Activated CD4-positive, alpha-beta memory T cell treated with anti-CD3 and anti-CD28 coated beads for 36 hours (primary cell): ENCODE data around the gene RNF44. TPM values are rescaled to one million over a fixed set of nuclear protein-coding genes. Genes with fewer than 3 reads are reported as not detected.

Source experiments
- CTCF ChIA-PET: fragments of 350-600 bp; sonication (Branson Sonifier 250); formaldehyde crosslinking; loops from one replicate; lab custom pipeline; 2021; ENCODE audit warnings: antibody characterized with exemption, inconsistent platforms; lab: Charles Lee
- POLR2A ChIA-PET: fragments of 350-600 bp; sonication (Branson Sonifier 250); formaldehyde crosslinking; loops from one replicate; lab custom pipeline; 2021; ENCODE audit warnings: antibody characterized with exemption; lab: Charles Lee
- DNase-seq: peaks from one replicate; pipeline ENCODE4 v3.0.0-alpha.2; 2020
- H3K27ac Mint-ChIP-seq: one replicate; pipeline ENCODE4 v1.8.0; 2021; ENCODE audit warnings: mixed read lengths
- H3K27me3 Mint-ChIP-seq: one replicate; pipeline ENCODE4 v1.8.0; 2021; ENCODE audit warnings: mixed read lengths
- H3K36me3 Mint-ChIP-seq: one replicate; pipeline ENCODE4 v1.8.0; 2021; ENCODE audit warnings: mixed read lengths
- H3K4me1 Mint-ChIP-seq: one replicate; pipeline ENCODE4 v1.8.0; 2021; ENCODE audit warnings: low read depth, mixed read lengths
- H3K4me3 Mint-ChIP-seq: one replicate; pipeline ENCODE4 v1.8.0; 2021; ENCODE audit warnings: mild to moderate bottlenecking, mixed read lengths
- H3K9me3 Mint-ChIP-seq: one replicate; pipeline ENCODE4 v1.8.0; 2021; ENCODE audit warnings: mixed read lengths
- intact Hi-C: fragments of 100-400 bp; cut with micrococcal nuclease; formaldehyde crosslinking; loops from one replicate; pipeline ENCODE4 v1.15.1; 2023
- total RNA-seq, 2 experiments: library from RNA; stranded (reverse); gene quantifications; one replicate each; pipeline ENCODE4 v1.2.3, GENCODE V29; 2021

Gene RNF44
- total RNA-seq, 2 experiments from 2014 or later, result 61.9 to 68.1 TPM

- H3K4me3 Mint-ChIP-seq, result peak overlapping the region; percentile 58
- intact Hi-C loops, result no loop called here
- no peak for DNase-seq
- no peaks in the 10 kb centered on the region for H3K36me3 Mint-ChIP-seq
- POLR2A ChIA-PET, result interaction anchor here (1.3 kb wide), 1 partner anchor 13 kb away, joined by 5 read pairs; the partner anchor contains the start of gene RNF44
- no peaks in the 10 kb centered on the region for H3K9me3 Mint-ChIP-seq
- CTCF ChIA-PET, result interaction anchor here (0.8 to 0.9 kb wide), 2 partner anchors 12 to 46 kb away, joined by 4 to 5 read pairs; no protein-coding TSS in a partner anchor
- H3K27me3 Mint-ChIP-seq, result no peaks in the 10 kb centered on the region
- peak overlapping the region; percentile 46 for H3K27ac Mint-ChIP-seq
- peaks cover 54% of the 10 kb centered on the region for H3K4me1 Mint-ChIP-seq
Measured at GRCh38 chr5:176550275-176550831, 13.2 kb upstream of the RNF44 start.

GRCh38 chr5:176549871-176550270 is 12.7 kb upstream of the RNF44 start:
- no peaks in the 10 kb centered on the region for H3K9me3 Mint-ChIP-seq
- POLR2A ChIA-PET, result no interaction called here
- DNase-seq, result no peak
- H3K27ac Mint-ChIP-seq, result no peak overlapping the region
- intact Hi-C loops, result no loop called here
- peak overlapping the region; percentile 58 for H3K4me3 Mint-ChIP-seq
- H3K4me1 Mint-ChIP-seq, result peaks cover 54% of the 10 kb centered on the region
- CTCF ChIA-PET, result interaction anchor here (0.9 kb wide), 1 partner anchor 47 kb away, joined by 5 read pairs; no protein-coding TSS in a partner anchor
- H3K36me3 Mint-ChIP-seq, result no peaks in the 10 kb centered on the region
- no peaks in the 10 kb centered on the region for H3K27me3 Mint-ChIP-seq

- no peaks in the 10 kb centered on the region for H3K27me3 Mint-ChIP-seq
- POLR2A ChIA-PET, result no interaction called here
- H3K4me1 Mint-ChIP-seq, result peaks cover 57% of the 10 kb centered on the region
- DNase-seq, result no peak
- H3K9me3 Mint-ChIP-seq, result no peaks in the 10 kb centered on the region
- CTCF ChIA-PET, result no interaction called here
- H3K27ac Mint-ChIP-seq, result peak within 1 kb of the TSS; percentile 79
- peak within 1 kb of the TSS; percentile 58 for H3K4me3 Mint-ChIP-seq
- no peaks in the 10 kb centered on the region for H3K36me3 Mint-ChIP-seq
- intact Hi-C loops, result no loop called here
Measured at GRCh38 chr5:176548967-176549444, 11.8 kb upstream of the RNF44 start, which contains the start of gene CDHR2. CDHR2 (plus strand) TSS chr5:176549342; CDS start chr5:176565353, 16,011 bp downstream.

GRCh38 chr5:176547802-176548201 is 10.6 kb upstream of the RNF44 start:
- ChIA-PET POLR2A (interaction anchor here (1.0 to 1.2 kb wide), 2 partner anchors 11 to 12 kb away, joined by 3 to 4 read pairs; partner anchors contain the start of gene RNF44), CTCF (interaction anchor here (1.0 to 1.6 kb wide), 2 partner anchors 100 to 131 kb away, joined by 3 to 7 read pairs; partner anchors contain the start of gene CLTB)
- peak; percentile 65 for DNase-seq
- Mint-ChIP-seq H3K9me3 (no peaks in the 10 kb centered on the region), H3K36me3 (no peaks in the 10 kb centered on the region), H3K27ac (peak overlapping the region; percentile 79), H3K4me3 (no peak overlapping the region), H3K27me3 (no peaks in the 10 kb centered on the region), H3K4me1 (peaks cover 46% of the 10 kb centered on the region)
- intact Hi-C loops, result no loop called here

DNA sequence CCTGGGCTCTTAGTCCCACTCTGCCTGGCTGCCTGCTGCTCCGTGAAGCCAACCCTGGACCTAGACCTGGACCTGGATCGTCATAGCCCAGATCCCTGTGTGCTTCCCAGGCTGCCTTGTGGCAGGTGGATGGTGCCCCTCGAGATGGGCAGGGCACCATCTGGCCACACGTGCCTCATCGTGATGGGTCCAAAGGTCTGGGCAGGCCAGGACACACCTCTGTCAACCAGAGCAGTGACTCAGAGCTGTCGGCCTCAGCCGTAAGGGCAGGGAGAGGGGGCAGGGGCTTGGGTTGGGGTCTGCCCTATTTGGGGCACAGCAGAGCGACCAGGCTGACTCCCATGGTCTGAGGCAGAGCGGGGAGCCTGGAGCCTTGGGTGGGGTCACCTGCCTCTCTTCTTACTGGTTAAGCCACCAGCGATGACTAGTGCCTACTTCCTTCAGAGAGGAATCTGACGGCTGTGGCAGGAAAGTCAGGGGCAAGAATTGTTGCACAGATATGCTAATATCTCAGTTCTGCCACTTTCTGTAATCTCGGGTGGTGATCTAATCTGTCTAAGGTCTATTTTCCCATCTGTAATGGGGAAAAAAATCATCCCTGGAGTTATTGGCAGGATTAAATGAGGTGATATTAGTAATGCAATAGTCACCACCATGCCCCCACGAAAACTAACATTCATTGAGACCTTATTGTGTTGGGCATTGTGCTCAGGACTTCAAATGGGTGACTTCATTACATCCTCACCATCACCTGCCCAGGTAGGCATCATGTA is 8.7 kb upstream of the RNF44 start:
- CTCF ChIA-PET, result no interaction called here
- Mint-ChIP-seq H3K4me1 (peaks cover 52% of the 10 kb centered on the region), H3K9me3 (no peaks in the 10 kb centered on the region), H3K27ac (no peak overlapping the region), H3K4me3 (no peak overlapping the region), H3K27me3 (no peaks in the 10 kb centered on the region), H3K36me3 (no peaks in the 10 kb centered on the region)
- DNase-seq, result no peak
- POLR2A ChIA-PET, result no interaction called here
- intact Hi-C loops, result no loop called here

DNA sequence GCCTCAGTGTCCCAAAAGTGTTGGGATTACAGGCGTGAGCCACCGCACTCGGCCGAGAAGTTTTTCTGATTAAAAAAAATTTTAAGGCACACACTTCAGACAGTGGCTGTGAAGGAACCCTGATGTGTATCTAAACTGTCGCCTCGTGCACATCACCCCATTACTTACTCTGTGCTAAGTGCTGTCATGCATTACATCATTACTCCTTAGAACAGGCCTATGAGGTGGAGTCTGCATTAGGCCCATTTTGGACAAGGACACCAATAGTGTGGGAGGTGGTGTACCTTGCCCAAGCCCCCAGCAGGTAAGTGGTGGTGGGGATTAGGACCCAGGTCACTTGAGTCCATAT is 8.2 kb upstream of the RNF44 start:
- H3K4me1 Mint-ChIP-seq, result peaks cover 54% of the 10 kb centered on the region
- H3K9me3 Mint-ChIP-seq, result no peaks in the 10 kb centered on the region
- peak overlapping the region; percentile 18 for H3K27ac Mint-ChIP-seq
- H3K4me3 Mint-ChIP-seq, result peak overlapping the region; percentile 8
- no peaks in the 10 kb centered on the region for H3K36me3 Mint-ChIP-seq
- CTCF ChIA-PET, result no interaction called here
- POLR2A ChIA-PET, result no interaction called here
- DNase-seq, result no peak
- H3K27me3 Mint-ChIP-seq, result no peaks in the 10 kb centered on the region
- intact Hi-C loops, result no loop called here

GRCh38 chr5:176543428-176544182 is 6.4 kb upstream of the RNF44 start:
- Mint-ChIP-seq H3K4me1 (peaks cover 61% of the 10 kb centered on the region), H3K27me3 (no peaks in the 10 kb centered on the region), H3K4me3 (peak overlapping the region; percentile 92), H3K9me3 (no peaks in the 10 kb centered on the region), H3K36me3 (no peaks in the 10 kb centered on the region), H3K27ac (peak overlapping the region; percentile 93)
- intact Hi-C loops, result no loop called here
- DNase-seq, result peak; percentile 84
- ChIA-PET POLR2A (interaction anchor here (0.6 to 2.3 kb wide), 6 partner anchors 9 to 454 kb away, joined by 3 to 20 read pairs (median 10); partner anchors contain the start of genes CLTB and FAF2), CTCF (interaction anchor here (0.9 to 2.5 kb wide), 8 partner anchors 9 to 127 kb away, joined by 3 to 34 read pairs (median 6); partner anchors contain the start of genes CLTB and FAF2)

GRCh38 chr5:176542596-176543427 is 5.6 kb upstream of the RNF44 start:
- CTCF ChIA-PET, result interaction anchor here (0.7 to 2.5 kb wide), 12 partner anchors 10 to 136 kb away, joined by 3 to 34 read pairs (median 4); partner anchors contain the start of genes CLTB and FAF2
- Mint-ChIP-seq H3K27me3 (no peaks in the 10 kb centered on the region), H3K9me3 (no peaks in the 10 kb centered on the region), H3K4me3 (peak overlapping the region; percentile 92), H3K36me3 (no peaks in the 10 kb centered on the region), H3K4me1 (peaks cover 61% of the 10 kb centered on the region), H3K27ac (peak overlapping the region; percentile 95)
- POLR2A ChIA-PET, result interaction anchor here (0.6 to 2.3 kb wide), 7 partner anchors 8 to 454 kb away, joined by 3 to 20 read pairs (median 6); partner anchors contain the start of genes CLTB and FAF2
- intact Hi-C loops, result no loop called here
- DNase-seq, result peak; percentile 42

DNA sequence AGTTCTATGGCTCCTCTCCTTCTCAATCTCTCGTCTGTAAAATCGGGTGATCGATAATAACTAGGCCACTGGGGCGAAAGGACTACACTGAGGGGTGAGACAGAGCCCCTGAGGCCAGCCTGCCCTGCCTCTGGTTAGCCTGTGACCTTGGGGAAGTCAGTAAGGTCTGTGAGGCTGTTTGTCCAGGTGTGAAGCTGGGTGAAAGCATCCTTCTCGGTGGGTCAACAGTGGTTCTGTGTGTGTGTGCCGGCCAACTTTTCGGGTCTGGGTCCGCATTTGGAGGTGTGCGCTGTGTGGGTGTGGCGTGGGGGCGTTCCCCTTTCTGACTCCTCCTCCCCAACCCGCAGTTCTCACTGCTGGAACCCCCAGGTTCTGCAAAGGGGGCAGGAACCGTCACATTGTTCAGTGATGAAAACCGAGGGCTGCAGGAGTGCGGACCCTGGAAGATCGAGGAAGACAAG is 5.0 kb upstream of the RNF44 start:
- Mint-ChIP-seq H3K9me3 (no peaks in the 10 kb centered on the region), H3K27me3 (no peaks in the 10 kb centered on the region), H3K4me3 (peak overlapping the region; percentile 83), H3K4me1 (peaks cover 56% of the 10 kb centered on the region), H3K27ac (peak overlapping the region; percentile 95), H3K36me3 (no peaks in the 10 kb centered on the region)
- CTCF ChIA-PET, result interaction anchor here (0.7 to 2.5 kb wide), 7 partner anchors 9 to 135 kb away, joined by 3 to 34 read pairs (median 7); partner anchors contain the start of genes CLTB and FAF2
- intact Hi-C loops, result no loop called here
- DNase-seq, result peak; percentile 79
- POLR2A ChIA-PET, result interaction anchor here (1.0 to 2.3 kb wide), 4 partner anchors 8 to 126 kb away, joined by 4 to 20 read pairs (median 13); partner anchors contain the start of genes CLTB and FAF2

DNA sequence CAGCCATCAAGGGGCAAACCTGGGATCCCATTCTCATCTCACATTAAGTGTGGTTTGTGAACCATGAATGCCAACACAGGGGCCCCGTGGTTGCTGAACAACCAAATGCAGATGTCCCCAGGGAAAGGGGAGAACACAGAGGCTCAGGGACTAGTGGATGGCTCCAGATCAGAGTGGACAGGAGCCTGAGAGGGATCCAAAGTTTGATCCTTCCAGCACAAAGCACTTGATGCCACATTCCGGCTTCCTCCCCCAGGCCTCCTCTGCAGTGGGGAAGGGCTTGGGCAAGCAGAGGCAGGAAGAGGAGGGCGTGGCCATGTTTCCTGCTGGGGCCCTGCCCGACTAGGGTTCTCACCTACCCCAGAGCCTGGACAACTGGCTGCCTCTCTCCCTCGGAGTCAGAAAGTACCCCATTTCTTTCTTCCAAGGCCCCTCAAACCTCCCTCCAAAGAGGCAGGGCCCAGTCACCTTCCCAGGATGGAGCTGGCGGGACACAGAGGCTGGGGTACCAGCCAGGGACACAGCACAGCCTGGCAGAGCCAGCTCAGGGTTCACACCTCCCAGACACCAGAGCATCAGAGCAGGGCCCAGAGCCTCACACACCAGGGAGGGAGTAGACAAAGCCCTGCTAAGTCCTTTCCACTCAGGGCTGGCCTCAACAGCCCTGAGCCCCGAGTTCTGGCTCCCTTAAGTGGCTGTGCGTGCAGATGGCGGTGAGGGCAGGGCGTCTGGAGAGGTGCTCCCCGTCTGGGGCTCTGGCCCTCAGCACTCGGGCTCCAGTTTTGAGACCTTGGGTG is 4.3 kb upstream of the RNF44 start:
- no peaks in the 10 kb centered on the region for H3K36me3 Mint-ChIP-seq
- H3K27me3 Mint-ChIP-seq, result no peaks in the 10 kb centered on the region
- POLR2A ChIA-PET, result interaction anchor here (2.2 kb wide), 1 partner anchor 94 kb away, joined by 13 read pairs; the partner anchor contains the start of gene FAF2
- H3K4me1 Mint-ChIP-seq, result peaks cover 56% of the 10 kb centered on the region
- peak overlapping the region; percentile 83 for H3K4me3 Mint-ChIP-seq
- CTCF ChIA-PET, result no interaction called here
- intact Hi-C loops, result no loop called here
- peak; percentile 81 for DNase-seq
- peak overlapping the region; percentile 95 for H3K27ac Mint-ChIP-seq
- H3K9me3 Mint-ChIP-seq, result no peaks in the 10 kb centered on the region
